Epithelial cell of proximal tubule (primary cell): ENCODE data around the gene SLC9C2. TPM values are rescaled to one million over a fixed set of nuclear protein-coding genes. Genes with fewer than 3 reads are reported as not detected.

Experiments used
- DNase-seq: peaks from one replicate; pipeline ENCODE4 v3.0.0-alpha.2; 2011; ENCODE audit warnings: low read depth
- H3K4me3 ChIP-seq: 2 replicates; pipeline ENCODE4 v1.5.1; 2011; ENCODE audit warnings: low read depth, mild to moderate bottlenecking, low read length
- total RNA-seq: library from RNA; depleted of rRNA; stranded (reverse); fragments of >200 nt; gene quantifications from 2 replicates; pipeline ENCODE4 v1.2.3, GENCODE V29; 2015
- TF ChIP-seq, protein P1 (sequence below): conservative IDR thresholded peaks from 2 replicates; pipeline ENCODE4 v1.5.1; 2012; ENCODE audit warnings: low read depth, mild to moderate bottlenecking, low read length

Gene SLC9C2
- total RNA-seq, 1 donor from 2014 or later = not detected

- no peak overlapping the region for H3K4me3 ChIP-seq
- TF ChIP-seq, protein P1, sequence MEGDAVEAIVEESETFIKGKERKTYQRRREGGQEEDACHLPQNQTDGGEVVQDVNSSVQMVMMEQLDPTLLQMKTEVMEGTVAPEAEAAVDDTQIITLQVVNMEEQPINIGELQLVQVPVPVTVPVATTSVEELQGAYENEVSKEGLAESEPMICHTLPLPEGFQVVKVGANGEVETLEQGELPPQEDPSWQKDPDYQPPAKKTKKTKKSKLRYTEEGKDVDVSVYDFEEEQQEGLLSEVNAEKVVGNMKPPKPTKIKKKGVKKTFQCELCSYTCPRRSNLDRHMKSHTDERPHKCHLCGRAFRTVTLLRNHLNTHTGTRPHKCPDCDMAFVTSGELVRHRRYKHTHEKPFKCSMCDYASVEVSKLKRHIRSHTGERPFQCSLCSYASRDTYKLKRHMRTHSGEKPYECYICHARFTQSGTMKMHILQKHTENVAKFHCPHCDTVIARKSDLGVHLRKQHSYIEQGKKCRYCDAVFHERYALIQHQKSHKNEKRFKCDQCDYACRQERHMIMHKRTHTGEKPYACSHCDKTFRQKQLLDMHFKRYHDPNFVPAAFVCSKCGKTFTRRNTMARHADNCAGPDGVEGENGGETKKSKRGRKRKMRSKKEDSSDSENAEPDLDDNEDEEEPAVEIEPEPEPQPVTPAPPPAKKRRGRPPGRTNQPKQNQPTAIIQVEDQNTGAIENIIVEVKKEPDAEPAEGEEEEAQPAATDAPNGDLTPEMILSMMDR = no peak
- no peak for DNase-seq
Observed at GRCh38 chr1:173545688-173546087, 57.2 kb downstream of the SLC9C2 start.

- DNase-seq = no peak
- TF ChIP-seq, protein P1 = no peak
- no peak overlapping the region for H3K4me3 ChIP-seq
Observed at GRCh38 chr1:173536223-173536622, 66.6 kb downstream of the SLC9C2 start.

GRCh38 chr1:173532237-173532636 lies 70.6 kb downstream of the SLC9C2 start:
- H3K4me3 ChIP-seq = no peak overlapping the region
- DNase-seq = no peak
- TF ChIP-seq, protein P1 = no peak

DNA sequence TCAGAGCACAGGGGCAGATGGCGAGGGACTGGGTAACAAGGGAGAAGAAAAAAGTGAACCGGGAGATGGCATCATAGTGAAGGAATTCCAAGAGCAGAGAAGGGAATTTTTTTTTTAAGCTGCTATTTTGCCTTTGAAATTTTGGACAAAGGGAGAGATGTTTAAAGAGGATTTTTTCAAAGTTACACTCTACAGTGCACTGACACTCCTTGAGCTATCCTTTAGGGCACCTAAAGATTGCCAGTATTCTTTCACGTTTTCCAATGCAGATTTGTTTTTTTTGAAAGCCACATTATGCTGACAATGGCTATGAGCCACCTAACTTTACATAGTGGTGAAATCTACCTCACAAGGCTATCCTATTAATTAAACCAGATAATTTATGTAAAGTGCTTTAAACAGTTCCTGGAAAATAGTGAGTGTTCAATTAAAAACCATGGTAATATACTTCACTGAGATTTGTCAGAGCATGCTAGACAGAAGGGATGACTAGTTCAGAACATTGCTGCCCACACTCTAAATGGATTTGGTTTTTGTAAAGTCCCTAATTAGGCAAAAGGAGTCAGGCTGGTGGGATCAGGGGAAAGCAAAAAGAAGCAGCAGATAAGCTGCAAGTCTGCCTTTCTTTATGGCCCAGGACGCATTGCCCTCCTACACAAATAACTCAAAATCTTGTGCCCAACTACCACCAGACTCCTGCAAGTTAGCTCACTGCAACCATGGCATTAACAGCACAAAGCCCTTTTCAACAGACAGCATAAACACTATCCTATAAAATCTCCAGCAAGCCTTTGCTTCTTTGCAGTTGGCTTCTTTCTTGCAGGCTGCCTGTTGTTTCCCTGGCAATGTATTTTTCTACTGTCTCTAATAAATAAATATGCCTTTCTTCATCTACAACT lies 71.8 kb downstream of the SLC9C2 start:
- no peak for DNase-seq
- TF ChIP-seq, protein P1 = no peak

DNA sequence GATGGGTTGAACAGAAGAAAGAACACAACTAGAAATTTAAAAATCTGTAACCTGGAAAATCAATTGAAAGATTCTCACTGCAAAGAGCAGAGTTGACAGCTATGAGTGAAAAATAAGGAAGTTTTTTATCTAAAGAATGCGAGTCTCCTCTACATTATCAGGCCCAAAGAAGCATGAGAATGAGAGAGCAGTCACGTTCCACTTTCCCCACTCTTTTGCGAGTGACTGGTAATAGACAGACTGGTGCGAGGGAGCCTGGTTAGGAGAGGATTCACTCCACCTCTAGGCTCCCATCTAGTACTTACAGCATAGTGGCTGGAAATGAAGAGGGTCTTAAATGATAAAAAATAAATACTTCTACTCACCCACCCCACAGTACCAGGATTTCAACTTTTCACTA lies 73.8 kb downstream of the SLC9C2 start:
- no peak for DNase-seq
- TF ChIP-seq, protein P1 = no peak

More for the DNA sequence above, 71.8 kb downstream of the SLC9C2 start:
- no peak overlapping the region for H3K4me3 ChIP-seq

DNA sequence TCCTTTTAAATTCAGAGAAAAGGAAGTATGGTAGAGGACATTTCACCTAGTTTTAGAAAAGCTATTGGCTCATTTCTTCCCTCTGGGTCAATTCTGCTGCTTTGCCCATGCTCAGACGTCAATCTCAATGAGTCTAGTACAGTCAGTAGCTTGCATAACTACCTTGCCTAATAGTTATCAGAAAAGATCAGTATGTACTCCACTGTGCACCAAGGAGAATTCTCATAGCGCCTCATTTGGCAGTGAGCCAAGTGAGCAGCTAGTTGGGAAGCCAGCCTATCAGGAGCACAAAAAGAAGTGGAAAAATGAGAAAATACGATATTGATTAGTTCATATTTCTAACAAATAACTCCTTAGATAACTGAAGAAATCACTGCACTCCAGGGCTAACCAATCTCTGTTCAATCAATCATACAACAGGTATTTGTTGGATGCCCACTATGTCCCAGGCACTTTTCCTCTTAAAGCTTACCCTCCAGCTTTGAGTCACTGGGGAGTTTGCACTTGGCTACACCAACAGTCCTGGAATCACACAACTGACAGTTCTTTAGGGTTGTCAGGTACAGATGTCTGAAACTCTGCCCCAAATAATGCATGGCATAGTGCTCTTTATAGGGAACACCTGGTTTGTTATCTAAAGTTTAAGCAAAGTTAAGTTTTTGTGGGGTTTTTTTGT lies 75.6 kb downstream of the SLC9C2 start:
- TF ChIP-seq, protein P1 = no peak
- DNase-seq = no peak
- H3K4me3 ChIP-seq = no peak overlapping the region

More for the DNA sequence above, 73.8 kb downstream of the SLC9C2 start:
- no peak overlapping the region for H3K4me3 ChIP-seq
